Cerebellar cortex (tissue), 1 donor: ENCODE results near the gene MEX3C.

Experiments used
- DNase-seq: peaks from one replicate; pipeline ENCODE4 v3.0.0-alpha.2; 2015; ENCODE audit warnings: low spot score

MEX3C gene

DNA sequence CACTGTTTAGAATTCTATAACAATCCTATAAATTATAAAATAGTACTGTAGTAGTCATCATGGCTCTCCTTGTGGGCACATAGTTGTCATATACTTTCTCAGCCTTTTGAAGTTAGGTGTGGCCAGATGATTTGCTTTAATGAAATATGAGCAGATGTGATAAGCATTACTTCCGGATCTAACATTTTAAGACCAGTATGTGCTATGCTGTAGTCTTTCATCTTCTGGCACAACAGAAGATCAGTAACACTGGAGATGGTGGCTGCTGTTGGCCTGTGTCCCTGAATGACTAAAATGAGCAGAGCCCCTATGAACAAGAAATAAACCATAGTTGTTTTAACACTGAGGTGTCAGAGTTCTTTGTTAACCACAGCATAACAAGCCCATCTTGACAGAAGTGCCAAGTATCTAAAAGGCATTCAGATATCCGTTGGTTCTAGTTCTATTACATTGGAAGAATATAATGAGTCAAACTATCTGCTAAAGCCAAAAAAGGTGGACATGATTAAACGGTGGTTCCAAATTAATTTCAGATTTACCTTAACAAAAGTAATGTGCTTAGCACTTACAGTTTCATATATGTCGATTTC lies 6.3 kb downstream of the MEX3C start:
- DNase-seq = no peak

DNA sequence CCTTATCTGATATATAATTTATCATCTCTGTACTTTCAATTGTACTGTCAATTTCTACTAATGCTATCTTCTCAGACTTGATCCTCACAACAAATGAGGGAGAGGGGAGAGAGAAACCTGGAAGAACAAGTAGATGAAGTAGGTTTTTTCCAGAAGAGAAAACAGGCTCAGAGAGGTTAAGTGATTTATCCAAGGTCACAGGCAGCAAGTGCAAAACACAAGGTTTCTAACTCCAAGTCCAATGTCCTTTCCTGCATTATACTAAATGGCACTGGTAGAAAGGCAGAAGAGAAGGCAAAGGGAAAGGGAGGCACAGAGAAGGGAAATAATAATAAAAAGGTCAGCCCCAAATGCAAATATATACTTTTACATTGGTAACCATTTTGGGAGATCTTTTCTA lies 7.5 kb downstream of the MEX3C start:
- DNase-seq = no peak

DNA sequence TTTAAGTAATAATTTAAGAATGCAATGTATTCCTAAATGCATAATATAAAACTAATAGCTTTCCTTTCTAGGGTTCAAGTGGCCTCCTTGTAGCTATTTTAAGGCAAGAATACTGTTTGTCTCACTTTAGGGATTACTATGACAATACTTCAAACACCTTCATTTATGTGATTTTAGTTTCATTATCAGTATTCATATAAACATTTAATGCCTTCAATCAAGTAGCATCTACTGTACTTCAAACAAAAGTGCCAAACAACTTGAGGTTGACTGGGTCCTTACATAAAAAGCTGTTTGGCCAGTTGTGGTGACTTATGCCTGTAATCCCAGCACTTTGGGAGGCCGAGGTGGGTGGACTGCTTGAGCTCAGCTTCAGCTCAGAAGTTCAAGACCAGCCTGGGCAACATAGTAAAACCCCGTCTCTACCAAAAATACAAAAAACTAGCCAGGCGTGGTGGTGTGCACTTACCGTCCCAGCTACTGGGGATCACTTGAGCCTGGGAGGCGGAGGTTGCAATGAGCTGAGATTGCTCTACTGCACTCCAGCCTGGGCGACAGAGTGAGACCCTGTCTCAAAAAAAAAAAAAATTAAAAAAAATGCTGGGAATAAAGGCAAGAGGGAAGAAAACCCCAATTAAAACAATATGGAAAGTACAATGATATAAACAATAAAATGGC lies 9.3 kb downstream of the MEX3C start:
- DNase-seq = no peak

DNA sequence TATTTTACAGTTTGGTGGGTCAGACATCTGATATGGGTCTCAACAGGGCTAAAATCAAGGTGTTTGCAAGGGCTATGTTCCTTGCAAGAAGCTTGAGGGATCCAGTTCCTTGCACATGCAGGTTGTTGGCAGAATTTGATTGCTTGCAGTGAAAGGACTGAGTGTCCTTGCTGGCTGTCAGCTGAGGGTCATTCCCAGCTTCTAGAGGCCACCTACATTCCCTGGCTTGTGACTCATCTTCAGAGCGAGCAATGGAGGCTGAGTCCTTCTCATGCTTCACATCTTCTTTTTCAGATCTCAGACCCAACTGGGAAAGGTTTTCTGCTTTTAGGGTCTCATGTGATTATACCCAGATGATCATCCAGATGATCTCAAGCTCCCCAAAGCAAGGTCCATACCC lies 12.4 kb downstream of the MEX3C start:
- DNase-seq = no peak

DNA sequence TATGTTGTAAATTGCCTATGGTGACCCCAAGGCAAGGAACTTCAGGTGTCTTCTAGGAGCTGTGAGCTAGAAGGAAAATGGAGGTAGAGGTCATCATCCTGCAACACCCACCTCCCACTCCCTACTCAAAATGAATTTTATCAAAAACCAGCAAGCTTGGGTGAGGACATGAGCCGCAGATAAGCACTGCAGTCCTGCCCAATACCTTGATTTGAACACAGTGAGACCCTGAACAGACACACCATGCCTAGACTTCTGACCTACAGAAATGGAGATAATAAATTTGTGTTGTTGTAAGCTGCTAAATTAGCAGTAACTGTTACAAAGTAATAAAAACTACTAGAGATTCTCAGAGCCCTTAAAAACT lies 13.4 kb downstream of the MEX3C start:
- DNase-seq = no peak

DNA sequence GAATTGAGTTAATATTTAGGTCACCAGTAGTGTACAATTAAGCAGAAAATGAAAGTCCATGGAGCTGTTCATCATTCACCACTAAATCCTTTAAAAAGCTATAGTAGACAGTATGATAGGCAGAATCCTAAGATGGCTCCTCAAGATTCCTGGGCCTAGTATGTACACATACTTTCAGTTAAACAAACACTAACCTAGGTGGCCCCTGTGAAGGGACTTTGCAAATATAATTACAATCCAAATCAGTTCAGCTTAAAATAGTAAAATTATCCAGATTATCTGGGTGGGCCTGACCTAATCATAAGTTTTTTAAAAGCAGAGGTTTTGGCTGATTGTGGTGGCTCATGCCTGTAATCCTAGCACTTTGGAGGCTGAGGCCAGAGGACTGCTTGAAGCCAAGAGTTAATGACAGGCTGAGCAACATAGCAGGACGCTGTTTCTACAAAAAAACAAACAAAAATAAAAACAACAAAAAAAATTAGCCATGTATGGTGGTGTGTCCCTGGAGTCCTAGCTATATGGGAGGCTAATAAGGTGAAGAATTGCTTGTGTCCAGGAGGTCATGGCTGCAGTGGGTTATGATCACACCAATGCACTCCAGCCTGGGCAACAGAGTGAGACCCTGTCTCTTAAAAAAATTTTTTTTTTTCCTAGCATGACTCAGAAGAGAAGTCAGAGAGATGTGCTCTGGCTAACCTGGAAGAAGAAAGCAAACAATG lies 13.9 kb downstream of the MEX3C start:
- no peak for DNase-seq

DNA sequence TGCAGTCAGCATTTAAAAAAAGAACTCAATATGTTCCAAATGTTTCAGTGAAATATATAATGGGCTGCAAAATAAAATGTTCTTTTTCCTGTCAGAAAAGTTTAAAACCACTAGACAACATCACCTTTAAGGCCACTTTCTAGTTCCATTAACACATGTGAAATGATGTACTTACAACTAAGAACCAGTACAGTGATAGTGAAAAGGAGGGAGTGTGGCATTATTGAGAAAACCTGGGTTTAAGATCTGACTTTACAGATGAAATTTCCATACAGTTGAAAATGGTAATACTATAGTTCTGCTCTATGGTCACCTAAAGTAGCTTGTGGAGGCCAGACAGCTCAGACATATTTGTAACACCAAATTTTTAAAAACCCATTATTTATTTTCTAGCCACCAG lies 14.7 kb downstream of the MEX3C start:
- no peak for DNase-seq

DNA sequence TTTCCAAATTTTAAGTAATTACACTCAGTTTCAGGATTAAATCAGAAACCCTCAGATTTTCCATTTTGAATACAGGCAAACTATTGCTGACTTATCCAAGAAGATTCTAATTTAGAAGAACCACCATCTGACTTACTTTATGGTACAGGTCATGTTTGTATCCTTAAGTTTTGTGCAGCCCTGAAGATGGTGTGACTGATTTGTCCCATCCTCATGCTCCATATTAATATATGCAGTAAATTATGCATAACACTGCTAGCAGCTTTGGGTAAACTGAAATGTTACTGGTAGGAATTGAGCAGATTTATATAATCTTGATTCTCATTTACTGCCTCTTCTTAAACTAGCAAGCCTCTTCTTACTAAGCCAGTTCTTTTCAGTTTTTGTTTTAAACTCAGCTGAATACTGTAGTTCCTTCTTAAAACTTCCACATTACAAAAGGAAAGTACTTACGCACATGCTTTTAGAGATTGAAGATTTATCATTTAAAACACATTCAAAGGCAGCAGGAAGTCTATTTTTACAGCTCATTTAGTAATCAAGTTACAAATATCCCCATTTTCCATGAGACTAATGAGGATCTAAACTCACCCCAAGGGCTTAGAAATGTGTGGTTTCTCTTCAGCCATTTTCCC lies 25.7 kb downstream of the MEX3C start:
- no peak for DNase-seq

DNA sequence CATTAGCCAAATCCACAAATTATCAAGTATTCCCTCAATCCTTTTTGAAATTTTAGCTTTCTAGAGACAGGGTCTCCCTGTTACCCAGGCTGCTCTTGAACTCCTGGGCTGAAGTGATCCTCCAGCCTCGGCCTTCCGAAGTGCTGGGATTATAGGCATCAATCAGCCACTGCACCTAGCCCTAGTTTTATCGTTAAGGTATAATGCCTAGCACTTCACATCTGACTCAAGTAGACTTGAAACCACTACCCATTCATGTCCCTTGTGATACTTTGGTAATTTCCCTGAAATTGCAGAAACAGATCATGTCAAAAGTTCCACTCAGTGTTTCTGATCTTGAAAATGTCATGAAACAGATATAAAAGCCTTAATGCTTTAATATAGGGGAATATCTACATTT lies 26.3 kb downstream of the MEX3C start:
- DNase-seq = no peak

DNA sequence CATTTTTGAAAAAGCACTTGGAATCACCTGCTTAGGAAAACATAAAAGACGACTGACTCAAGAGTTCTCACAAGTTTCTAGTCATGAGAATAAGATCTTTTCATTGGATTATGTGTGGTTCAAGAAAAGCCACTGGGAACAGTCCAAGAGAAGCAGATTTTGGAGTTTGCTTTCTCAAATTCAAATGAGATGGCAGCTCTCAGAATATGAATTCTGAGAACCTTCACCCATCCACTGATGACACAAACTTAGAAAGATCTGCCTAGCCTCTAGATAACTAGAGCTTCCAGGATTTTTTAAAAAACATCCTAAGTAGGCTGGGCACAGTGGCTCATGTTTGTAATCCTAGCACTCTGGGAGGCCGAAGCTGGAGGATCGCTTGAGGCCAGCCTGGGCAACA lies 26.8 kb downstream of the MEX3C start:
- no peak for DNase-seq

DNA sequence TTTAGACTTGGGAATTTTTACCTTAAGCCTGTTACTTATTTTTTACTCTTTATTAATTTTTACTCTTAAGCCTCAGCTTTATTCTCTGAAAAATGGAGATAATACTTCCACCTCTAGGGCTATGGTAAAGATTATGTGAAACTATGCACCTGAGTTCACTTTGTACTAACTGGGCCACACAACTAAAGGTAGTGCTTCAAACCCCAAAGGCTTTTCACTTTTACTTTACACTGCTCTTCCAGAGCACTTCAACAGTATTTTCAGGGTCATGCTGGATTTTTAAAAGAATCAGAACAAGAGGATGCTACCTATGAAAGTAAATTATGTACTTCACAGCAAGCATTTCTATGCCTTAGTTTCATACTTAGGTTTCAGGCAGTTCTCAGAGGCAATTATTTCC lies 27.8 kb downstream of the MEX3C start:
- no peak for DNase-seq

DNA sequence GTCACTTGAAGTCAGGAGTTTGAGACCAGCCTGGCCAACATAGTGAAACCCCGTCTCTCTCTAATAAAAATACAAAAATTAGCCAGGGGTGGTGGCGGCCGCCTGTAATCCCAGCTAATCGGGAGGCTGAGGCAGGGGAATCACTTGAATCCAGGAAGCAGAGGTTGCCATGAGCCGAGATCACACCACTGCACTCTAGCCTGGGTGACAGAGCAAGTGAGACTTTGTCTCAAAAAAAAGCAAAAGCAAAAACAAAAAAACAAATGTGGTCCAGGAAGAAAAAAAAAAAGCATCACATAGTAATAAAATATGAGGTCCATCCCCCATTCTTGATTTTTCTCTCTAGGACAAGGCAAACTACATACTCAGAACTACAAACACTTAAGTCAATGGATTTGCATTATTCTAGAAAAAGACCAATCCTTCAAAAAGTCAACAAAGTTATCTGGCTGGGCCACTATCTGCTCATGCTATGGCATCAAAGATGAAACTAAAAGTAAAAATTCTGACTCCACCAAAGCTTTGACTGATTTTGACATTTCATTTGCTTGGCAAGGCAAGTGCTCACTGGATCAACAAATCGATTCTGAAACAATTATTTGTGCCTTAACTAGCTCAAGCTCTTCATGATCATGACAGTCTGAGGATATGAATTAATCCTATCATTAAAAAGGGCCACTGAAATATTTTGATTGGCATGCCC lies 28.4 kb downstream of the MEX3C start:
- DNase-seq = no peak

DNA sequence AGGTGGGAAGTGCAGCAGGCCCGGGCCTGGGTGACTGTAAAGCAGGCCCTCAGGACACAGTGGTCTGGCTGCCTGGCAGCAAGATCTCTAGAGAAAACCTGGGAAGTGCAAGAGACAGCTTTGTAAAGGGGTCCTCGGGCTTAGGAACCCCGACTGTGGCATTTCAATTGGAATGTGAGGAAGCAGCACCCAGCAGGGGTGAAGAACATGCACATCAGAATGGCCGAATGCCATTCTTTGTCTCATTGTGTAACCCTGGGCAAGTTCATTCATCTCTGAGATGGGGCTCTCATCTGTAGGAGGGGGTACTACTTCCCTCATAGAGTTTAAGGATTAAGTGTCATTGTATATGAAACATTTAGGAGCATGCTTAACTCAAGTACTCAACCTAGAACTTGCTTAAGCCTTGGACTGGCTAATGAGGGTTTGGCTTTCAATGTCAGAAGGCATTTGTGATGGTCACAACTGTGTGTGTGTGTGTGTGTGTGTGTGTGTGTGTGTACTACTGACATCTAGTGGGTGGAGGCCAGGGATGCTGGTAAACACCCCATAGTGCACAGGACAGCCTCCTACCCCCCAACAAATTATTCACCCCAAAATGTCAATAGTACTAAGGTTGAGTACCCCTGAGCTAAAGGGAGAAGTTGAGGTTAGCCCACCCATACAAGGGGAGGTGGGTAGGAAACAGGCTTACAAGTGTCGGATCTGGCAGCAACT lies 29.3 kb downstream of the MEX3C start:
- DNase-seq = no peak

DNA sequence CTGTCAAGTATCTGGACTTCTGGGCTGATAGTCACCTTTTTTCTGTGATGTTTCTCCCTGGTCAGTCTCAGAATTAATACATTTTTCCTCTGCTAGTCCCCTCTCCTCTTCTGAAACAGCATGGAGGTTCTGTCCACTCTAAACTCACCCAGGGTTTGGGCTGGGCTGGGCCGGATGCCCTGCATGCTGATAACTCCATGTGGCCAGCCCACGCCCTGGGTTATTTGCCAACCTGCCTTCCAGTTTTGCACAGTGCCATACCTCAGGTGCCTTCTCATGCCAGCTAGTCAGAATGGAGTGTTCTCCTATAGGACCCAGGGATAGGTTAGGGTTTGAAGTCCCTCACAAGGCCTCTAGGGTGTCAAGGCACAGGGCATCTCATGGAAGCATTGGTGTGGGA lies 32.2 kb downstream of the MEX3C start:
- DNase-seq = peak; percentile 78

DNA sequence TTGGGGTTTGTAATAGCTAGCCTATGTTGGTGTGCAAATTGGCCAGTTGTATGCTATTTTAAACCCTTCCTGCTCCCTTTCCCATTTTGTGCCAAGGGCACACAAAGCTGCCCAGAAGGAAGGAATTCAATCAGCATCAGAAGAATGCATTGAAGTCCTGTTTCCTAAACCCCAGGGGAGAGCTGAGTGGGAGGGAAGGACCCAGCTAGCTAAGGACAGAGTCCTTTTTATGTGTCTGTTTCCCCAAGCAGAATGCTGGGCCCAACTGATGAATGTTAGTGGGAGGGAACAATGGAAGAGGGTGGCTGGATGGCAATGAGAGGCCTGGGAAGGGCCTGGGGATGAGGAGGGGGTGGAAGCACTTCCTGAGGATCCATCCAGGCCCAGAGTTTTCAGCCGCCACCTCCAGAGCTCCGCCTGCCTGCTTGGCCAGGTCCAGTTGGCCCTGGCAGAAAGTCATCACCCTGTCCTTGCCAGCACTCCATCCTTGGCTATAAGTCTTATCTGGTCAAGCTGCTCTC lies 32.7 kb downstream of the MEX3C start:
- no peak for DNase-seq

DNA sequence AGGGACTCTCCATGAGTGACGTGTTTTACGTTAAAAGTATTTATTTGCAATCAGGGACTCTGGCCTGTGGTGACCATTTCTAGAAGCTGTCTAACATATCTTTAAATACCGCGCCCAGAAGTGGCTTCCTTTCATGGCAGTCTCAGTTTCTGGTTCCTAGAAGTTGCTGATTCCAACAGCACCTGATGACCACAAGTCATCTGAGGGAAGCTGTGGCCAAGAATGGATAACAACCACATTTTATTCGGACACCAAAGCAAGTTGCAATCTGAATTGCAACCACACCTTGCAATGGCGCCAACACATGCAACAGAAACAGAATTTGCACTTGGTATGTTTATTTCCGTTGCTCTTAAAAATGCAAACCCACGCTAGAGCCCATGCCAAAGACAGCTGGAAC lies 33.1 kb downstream of the MEX3C start:
- no peak for DNase-seq

DNA sequence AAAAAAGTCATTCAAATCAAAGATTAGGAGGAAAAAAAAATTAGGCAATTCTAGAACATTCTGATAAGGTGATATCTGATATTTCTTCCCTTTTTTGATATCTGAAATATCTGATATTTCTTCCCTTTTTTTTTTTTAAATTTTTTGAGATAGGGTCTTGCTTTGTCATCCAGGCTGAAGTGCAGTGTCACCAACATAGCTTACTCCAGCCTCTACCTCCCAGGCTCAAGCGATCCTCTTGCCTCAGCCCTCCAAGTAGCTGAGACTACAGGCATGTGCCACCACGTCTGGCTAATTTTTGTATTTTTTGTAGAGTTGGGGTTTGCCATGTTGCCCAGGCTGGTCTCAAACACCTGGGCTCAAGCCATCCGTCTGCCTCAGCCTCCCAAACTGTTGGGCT lies 33.9 kb downstream of the MEX3C start:
- no peak for DNase-seq

DNA sequence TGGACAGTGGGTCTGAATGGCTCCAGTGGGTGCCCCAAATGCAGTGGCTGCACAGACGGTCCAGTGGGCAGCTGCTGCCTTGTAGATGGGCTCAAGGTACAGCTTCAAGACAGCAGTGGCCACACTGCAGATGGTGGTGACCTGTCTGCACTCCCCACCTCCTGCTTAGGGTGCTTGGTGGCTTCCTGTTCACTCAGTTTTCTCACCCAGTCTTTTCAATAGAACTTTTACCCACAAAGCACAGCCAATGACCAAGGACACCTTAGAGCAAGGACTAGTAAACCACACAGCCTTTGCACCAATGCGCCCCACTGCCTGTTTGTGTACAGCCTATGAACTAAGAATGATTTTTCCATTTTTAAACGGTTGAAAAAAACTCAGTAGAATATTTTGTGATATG lies 34.9 kb downstream of the MEX3C start:
- no peak for DNase-seq

DNA sequence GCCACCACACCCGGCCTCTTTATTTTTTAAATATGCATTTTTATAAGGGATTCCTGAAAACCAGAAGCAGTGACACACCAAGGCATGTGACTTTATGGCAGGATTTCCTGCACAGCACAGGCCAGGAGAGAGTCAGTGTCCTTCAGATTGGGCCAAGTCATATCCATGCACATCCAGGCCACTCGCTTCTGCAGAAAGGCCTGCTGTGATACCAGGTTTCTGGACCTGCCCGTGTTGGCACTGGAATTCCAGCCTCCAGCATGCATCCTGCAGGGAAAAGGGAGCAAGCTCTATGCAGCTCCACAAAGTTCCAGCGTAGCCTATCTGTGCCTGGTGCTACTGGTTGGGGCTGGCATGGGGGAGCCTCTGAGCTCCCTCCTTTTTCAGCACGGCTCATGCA lies 36.8 kb downstream of the MEX3C start:
- DNase-seq = peak; percentile 64

DNA sequence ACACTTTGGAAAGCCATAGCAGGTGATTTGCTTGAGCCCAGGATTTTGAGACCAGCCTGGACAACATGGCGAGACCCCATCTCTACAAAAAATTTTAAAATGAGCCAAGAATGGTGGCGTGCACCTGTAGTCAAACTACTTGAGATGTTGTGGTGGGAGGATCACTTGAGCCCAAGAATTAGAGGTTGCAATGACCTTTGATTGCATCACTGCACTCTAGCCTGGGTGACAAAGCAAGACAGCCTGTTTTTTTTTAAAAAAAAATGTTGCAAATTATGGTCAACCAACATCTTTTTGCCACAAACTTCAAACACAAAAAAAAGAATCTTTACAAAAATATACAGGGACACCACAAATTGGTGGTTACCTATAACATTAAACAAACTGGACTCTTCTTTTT lies 40.3 kb downstream of the MEX3C start:
- no peak for DNase-seq

DNA sequence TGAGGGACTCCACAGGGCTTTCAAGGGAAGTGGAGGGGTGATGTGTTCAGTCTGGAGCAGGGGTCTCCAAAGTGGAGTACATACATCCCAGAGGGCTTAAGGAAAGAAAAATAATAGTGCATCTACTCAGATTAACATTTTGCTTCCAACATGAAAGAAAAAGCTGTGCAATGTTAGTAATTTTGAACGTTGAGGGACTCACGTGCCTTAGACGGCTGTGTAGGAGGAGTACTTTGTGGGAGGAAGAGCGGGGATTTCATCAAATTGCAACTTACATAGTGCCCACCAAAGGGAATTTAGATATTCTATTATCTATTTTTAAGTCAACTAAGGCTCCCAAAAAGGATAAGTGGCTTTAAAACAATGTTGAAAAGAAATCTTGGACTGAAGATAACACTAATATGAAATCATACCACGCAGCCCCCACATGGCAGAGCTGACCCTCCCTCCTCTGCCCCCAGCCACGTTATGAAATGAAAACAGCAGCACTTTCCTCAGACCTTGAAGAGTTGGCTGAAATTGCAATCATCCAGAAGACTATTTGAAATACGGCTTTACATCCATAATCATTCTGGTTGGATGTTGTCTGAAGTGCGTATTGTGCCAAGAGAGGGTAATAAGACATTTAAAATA lies 42.9 kb downstream of the MEX3C start:
- DNase-seq = no peak
